H1 (cell line): ENCODE measurements around the gene DYNLT3.

Source experiments
- BRCA1 ChIP-seq: IDR thresholded peaks from 2 replicates; pipeline ENCODE4 v1.6.1; 2012; ENCODE audit warnings: low read depth, low read length, improper control_type of control experiment
- CREB1 ChIP-seq: IDR thresholded peaks from 2 replicates; pipeline ENCODE4 v1.6.1; 2012; ENCODE audit warnings: inconsistent platforms
- EZH2 ChIP-seq: fragments of 200-600 bp; sonication (generic); IDR thresholded peaks from 2 replicates; pipeline ENCODE4 v1.7.1; 2012; ENCODE audit warnings: low read depth, mild to moderate bottlenecking, moderate library complexity, low read length, inconsistent platforms; ENCODE audit not compliant: severe bottlenecking
- POLR2A ChIP-seq, 2 experiments: IDR thresholded peaks; 1 replicate in 1 of 2; 2 replicates in 1 of 2; pipeline ENCODE4 v1.6.1; 2011; ENCODE audit warnings: low read depth in 2 of 2, low read length in 2 of 2, mild to moderate bottlenecking in 2 of 2; ENCODE audit errors: control extremely low read depth in 1 of 2
- RAD21 ChIP-seq, 2 experiments: IDR thresholded peaks in 1 of 2; conservative IDR thresholded peaks in 1 of 2; 2 replicates each; pipeline ENCODE4 v1.6.1; 2011; ENCODE audit warnings: low read depth in 2 of 2, low read length in 2 of 2, improper control_type of control experiment in 1 of 2, inconsistent platforms in 1 of 2, mild to moderate bottlenecking in 1 of 2, moderate library complexity in 1 of 2
- SP1 ChIP-seq: IDR thresholded peaks from 2 replicates; pipeline ENCODE4 v1.6.1; 2011; ENCODE audit warnings: low read depth, low read length
- TAF1 ChIP-seq: IDR thresholded peaks from 2 replicates; pipeline ENCODE4 v1.6.1; 2011; ENCODE audit warnings: mild to moderate bottlenecking, low read depth, low read length
- TF ChIP-seq, protein P1 (sequence below), 3 experiments: IDR thresholded peaks; 1 replicate in 2 of 3; 2 replicates in 1 of 3; pipeline versions ENCODE4 v1.5.1 to v1.6.1; 2011; ENCODE audit warnings: low read length in 3 of 3, mild to moderate bottlenecking in 3 of 3, inconsistent platforms in 2 of 3, low read depth in 1 of 3, moderate library complexity in 1 of 3; ENCODE audit not compliant: insufficient read depth in 1 of 3; ENCODE audit errors: control extremely low read depth in 1 of 3

DNA sequence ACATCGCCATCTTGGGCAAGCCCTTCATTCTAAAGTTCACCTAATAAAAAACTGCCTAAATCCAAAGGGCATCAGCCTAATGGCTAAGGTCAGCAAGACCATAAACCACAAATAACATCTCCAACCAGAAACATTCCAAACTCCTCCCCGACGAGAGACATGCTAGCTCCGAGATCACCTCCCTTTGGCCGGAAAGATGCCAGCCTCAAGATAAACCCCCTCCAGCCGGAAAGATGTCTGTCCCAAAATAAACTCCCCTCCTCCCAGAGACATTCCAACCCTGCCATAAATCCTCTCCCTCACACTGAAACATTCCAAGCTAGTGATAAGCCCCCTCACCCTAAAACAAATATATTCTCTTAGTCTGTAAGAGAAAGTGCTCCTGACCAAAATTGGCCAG is 13.3 kb upstream of the DYNLT3 start:
- TF ChIP-seq RAD21 (IDR thresholded peaks at IDR 0.05 in 1 of 2, conservative IDR thresholded peaks at IDR 0.05 in 1 of 2; ENCODE audit: low read depth in 2 of 2, low read length in 2 of 2): no peak
- TF ChIP-seq, protein P1, sequence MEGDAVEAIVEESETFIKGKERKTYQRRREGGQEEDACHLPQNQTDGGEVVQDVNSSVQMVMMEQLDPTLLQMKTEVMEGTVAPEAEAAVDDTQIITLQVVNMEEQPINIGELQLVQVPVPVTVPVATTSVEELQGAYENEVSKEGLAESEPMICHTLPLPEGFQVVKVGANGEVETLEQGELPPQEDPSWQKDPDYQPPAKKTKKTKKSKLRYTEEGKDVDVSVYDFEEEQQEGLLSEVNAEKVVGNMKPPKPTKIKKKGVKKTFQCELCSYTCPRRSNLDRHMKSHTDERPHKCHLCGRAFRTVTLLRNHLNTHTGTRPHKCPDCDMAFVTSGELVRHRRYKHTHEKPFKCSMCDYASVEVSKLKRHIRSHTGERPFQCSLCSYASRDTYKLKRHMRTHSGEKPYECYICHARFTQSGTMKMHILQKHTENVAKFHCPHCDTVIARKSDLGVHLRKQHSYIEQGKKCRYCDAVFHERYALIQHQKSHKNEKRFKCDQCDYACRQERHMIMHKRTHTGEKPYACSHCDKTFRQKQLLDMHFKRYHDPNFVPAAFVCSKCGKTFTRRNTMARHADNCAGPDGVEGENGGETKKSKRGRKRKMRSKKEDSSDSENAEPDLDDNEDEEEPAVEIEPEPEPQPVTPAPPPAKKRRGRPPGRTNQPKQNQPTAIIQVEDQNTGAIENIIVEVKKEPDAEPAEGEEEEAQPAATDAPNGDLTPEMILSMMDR (IDR thresholded peaks at IDR 0.05; ENCODE audit: control extremely low read depth in 1 of 3, insufficient read depth in 1 of 3, low read depth in 1 of 3, low read length in 3 of 3): no peak
- TF ChIP-seq POLR2A (IDR thresholded peaks at IDR 0.05; ENCODE audit: control extremely low read depth in 1 of 2, low read depth in 2 of 2, low read length in 2 of 2): no peak
- no peak for TF ChIP-seq TAF1
- no peak for TF ChIP-seq SP1
- TF ChIP-seq EZH2: no peak
- no peak for TF ChIP-seq BRCA1
- TF ChIP-seq CREB1: no peak
